Activated naive CD8-positive, alpha-beta T cell treated with anti-CD3 and anti-CD28 coated beads for 36 hours (primary cell): ENCODE measurements around the gene DYSF. TPM values are rescaled to one million over a fixed set of nuclear protein-coding genes. Genes with fewer than 3 reads are reported as not detected.

Source experiments
- DNase-seq: peaks from one replicate; pipeline ENCODE4 v3.0.0; 2021
- H3K27ac Mint-ChIP-seq: one replicate; pipeline ENCODE4 v1.8.0; 2022; ENCODE audit warnings: mild to moderate bottlenecking, moderate library complexity, mixed read lengths
- H3K27me3 Mint-ChIP-seq: one replicate; pipeline ENCODE4 v1.8.0; 2022; ENCODE audit warnings: mild to moderate bottlenecking, mixed read lengths
- H3K36me3 Mint-ChIP-seq: one replicate; pipeline ENCODE4 v1.8.0; 2021; ENCODE audit warnings: mild to moderate bottlenecking, mixed read lengths
- H3K4me1 Mint-ChIP-seq: one replicate; pipeline ENCODE4 v1.8.0; 2021; ENCODE audit warnings: mixed read lengths
- H3K4me3 Mint-ChIP-seq: one replicate; pipeline ENCODE4 v1.8.0; 2022; ENCODE audit warnings: mild to moderate bottlenecking, moderate library complexity, mixed read lengths
- H3K9me3 Mint-ChIP-seq: one replicate; pipeline ENCODE4 v1.8.0; 2022; ENCODE audit warnings: mixed read lengths
- total RNA-seq, 2 experiments: library from RNA; stranded (reverse); gene quantifications; one replicate each; pipeline ENCODE4 v1.2.3, GENCODE V29; 2021

Gene DYSF
- total RNA-seq, 2 experiments from 2014 or later, result 4.3 to 5.5 TPM

GRCh38 chr2:71563872-71564271 is 110.5 kb downstream of the DYSF start:
- Mint-ChIP-seq H3K4me1 (no peaks in the 10 kb centered on the region), H3K4me3 (no peak overlapping the region), H3K27ac (no peak overlapping the region), H3K36me3 (no peaks in the 10 kb centered on the region), H3K9me3 (no peaks in the 10 kb centered on the region), H3K27me3 (no peaks in the 10 kb centered on the region)
- no peak for DNase-seq

- no peaks in the 10 kb centered on the region for H3K9me3 Mint-ChIP-seq
- no peaks in the 10 kb centered on the region for H3K4me1 Mint-ChIP-seq
- H3K36me3 Mint-ChIP-seq, result no peaks in the 10 kb centered on the region
- H3K27ac Mint-ChIP-seq, result no peak overlapping the region
- H3K27me3 Mint-ChIP-seq, result no peaks in the 10 kb centered on the region
- no peak overlapping the region for H3K4me3 Mint-ChIP-seq
- DNase-seq, result no peak
Observed at GRCh38 chr2:71564361-71564760, 111.0 kb downstream of the DYSF start.

- H3K36me3 Mint-ChIP-seq, result no peaks in the 10 kb centered on the region
- no peaks in the 10 kb centered on the region for H3K9me3 Mint-ChIP-seq
- no peak for DNase-seq
- H3K4me3 Mint-ChIP-seq, result no peak overlapping the region
- no peaks in the 10 kb centered on the region for H3K27me3 Mint-ChIP-seq
- H3K27ac Mint-ChIP-seq, result no peak overlapping the region
- H3K4me1 Mint-ChIP-seq, result no peaks in the 10 kb centered on the region
Observed at GRCh38 chr2:71564790-71565189, 111.4 kb downstream of the DYSF start.

GRCh38 chr2:71566372-71566771 is 113.0 kb downstream of the DYSF start:
- H3K9me3 Mint-ChIP-seq, result no peaks in the 10 kb centered on the region
- DNase-seq, result no peak
- no peaks in the 10 kb centered on the region for H3K36me3 Mint-ChIP-seq
- H3K4me3 Mint-ChIP-seq, result no peak overlapping the region
- H3K4me1 Mint-ChIP-seq, result no peaks in the 10 kb centered on the region
- H3K27me3 Mint-ChIP-seq, result no peaks in the 10 kb centered on the region
- H3K27ac Mint-ChIP-seq, result no peak overlapping the region

GRCh38 chr2:71567625-71568024 is 114.3 kb downstream of the DYSF start:
- H3K36me3 Mint-ChIP-seq, result no peaks in the 10 kb centered on the region
- H3K27ac Mint-ChIP-seq, result no peak overlapping the region
- no peaks in the 10 kb centered on the region for H3K27me3 Mint-ChIP-seq
- H3K4me1 Mint-ChIP-seq, result no peaks in the 10 kb centered on the region
- H3K4me3 Mint-ChIP-seq, result no peak overlapping the region
- H3K9me3 Mint-ChIP-seq, result no peaks in the 10 kb centered on the region
- no peak for DNase-seq

GRCh38 chr2:71568103-71568502 is 114.7 kb downstream of the DYSF start:
- Mint-ChIP-seq H3K4me3 (no peak overlapping the region), H3K4me1 (no peaks in the 10 kb centered on the region), H3K27me3 (no peaks in the 10 kb centered on the region), H3K36me3 (no peaks in the 10 kb centered on the region), H3K9me3 (no peaks in the 10 kb centered on the region), H3K27ac (no peak overlapping the region)
- DNase-seq, result no peak

GRCh38 chr2:71570511-71570910 is 117.2 kb downstream of the DYSF start:
- no peak for DNase-seq
- Mint-ChIP-seq H3K4me1 (no peaks in the 10 kb centered on the region), H3K4me3 (no peak overlapping the region), H3K36me3 (no peaks in the 10 kb centered on the region), H3K27me3 (no peaks in the 10 kb centered on the region), H3K9me3 (no peaks in the 10 kb centered on the region), H3K27ac (no peak overlapping the region)

- no peak overlapping the region for H3K4me3 Mint-ChIP-seq
- H3K9me3 Mint-ChIP-seq, result no peaks in the 10 kb centered on the region
- no peaks in the 10 kb centered on the region for H3K36me3 Mint-ChIP-seq
- H3K27me3 Mint-ChIP-seq, result no peaks in the 10 kb centered on the region
- DNase-seq, result no peak
- H3K4me1 Mint-ChIP-seq, result no peaks in the 10 kb centered on the region
- no peak overlapping the region for H3K27ac Mint-ChIP-seq
Observed at GRCh38 chr2:71570951-71571460, 117.6 kb downstream of the DYSF start.

- no peak for DNase-seq
- no peaks in the 10 kb centered on the region for H3K27me3 Mint-ChIP-seq
- H3K36me3 Mint-ChIP-seq, result no peaks in the 10 kb centered on the region
- H3K27ac Mint-ChIP-seq, result no peak overlapping the region
- H3K4me3 Mint-ChIP-seq, result no peak overlapping the region
- H3K9me3 Mint-ChIP-seq, result no peaks in the 10 kb centered on the region
- no peaks in the 10 kb centered on the region for H3K4me1 Mint-ChIP-seq
Observed at GRCh38 chr2:71571945-71572344, 118.6 kb downstream of the DYSF start.

- Mint-ChIP-seq H3K4me1 (no peaks in the 10 kb centered on the region), H3K4me3 (no peak overlapping the region), H3K27me3 (no peaks in the 10 kb centered on the region), H3K36me3 (no peaks in the 10 kb centered on the region), H3K27ac (no peak overlapping the region), H3K9me3 (no peaks in the 10 kb centered on the region)
- DNase-seq, result no peak
Observed at GRCh38 chr2:71575966-71576365, 122.6 kb downstream of the DYSF start.

GRCh38 chr2:71576541-71576940 is 123.2 kb downstream of the DYSF start:
- H3K4me1 Mint-ChIP-seq, result no peaks in the 10 kb centered on the region
- H3K27ac Mint-ChIP-seq, result no peak overlapping the region
- H3K27me3 Mint-ChIP-seq, result no peaks in the 10 kb centered on the region
- DNase-seq, result no peak
- H3K36me3 Mint-ChIP-seq, result no peaks in the 10 kb centered on the region
- no peaks in the 10 kb centered on the region for H3K9me3 Mint-ChIP-seq
- no peak overlapping the region for H3K4me3 Mint-ChIP-seq

- H3K36me3 Mint-ChIP-seq, result no peaks in the 10 kb centered on the region
- DNase-seq, result no peak
- no peaks in the 10 kb centered on the region for H3K27me3 Mint-ChIP-seq
- H3K4me1 Mint-ChIP-seq, result no peaks in the 10 kb centered on the region
- no peak overlapping the region for H3K27ac Mint-ChIP-seq
- H3K9me3 Mint-ChIP-seq, result no peaks in the 10 kb centered on the region
- H3K4me3 Mint-ChIP-seq, result no peak overlapping the region
Observed at GRCh38 chr2:71577209-71577608, 123.8 kb downstream of the DYSF start.

GRCh38 chr2:71578767-71579342 is 125.5 kb downstream of the DYSF start:
- no peak overlapping the region for H3K27ac Mint-ChIP-seq
- H3K27me3 Mint-ChIP-seq, result no peaks in the 10 kb centered on the region

GRCh38 chr2:71581026-71581425 is 127.7 kb downstream of the DYSF start:
- H3K36me3 Mint-ChIP-seq, result no peaks in the 10 kb centered on the region
- no peaks in the 10 kb centered on the region for H3K9me3 Mint-ChIP-seq
- H3K4me3 Mint-ChIP-seq, result no peak overlapping the region
- H3K27ac Mint-ChIP-seq, result no peak overlapping the region
- H3K27me3 Mint-ChIP-seq, result no peaks in the 10 kb centered on the region
- no peak for DNase-seq
- no peaks in the 10 kb centered on the region for H3K4me1 Mint-ChIP-seq

More at GRCh38 chr2:71578767-71579342, 125.5 kb downstream of the DYSF start:
- H3K9me3 Mint-ChIP-seq, result no peaks in the 10 kb centered on the region
- no peak overlapping the region for H3K4me3 Mint-ChIP-seq
- no peak for DNase-seq
- H3K36me3 Mint-ChIP-seq, result no peaks in the 10 kb centered on the region
- H3K4me1 Mint-ChIP-seq, result no peaks in the 10 kb centered on the region

- H3K4me3 Mint-ChIP-seq, result no peak overlapping the region
- H3K36me3 Mint-ChIP-seq, result no peaks in the 10 kb centered on the region
- H3K27me3 Mint-ChIP-seq, result no peaks in the 10 kb centered on the region
- no peak for DNase-seq
- no peaks in the 10 kb centered on the region for H3K4me1 Mint-ChIP-seq
- H3K27ac Mint-ChIP-seq, result no peak overlapping the region
- no peaks in the 10 kb centered on the region for H3K9me3 Mint-ChIP-seq
Observed at GRCh38 chr2:71583876-71584275, 130.5 kb downstream of the DYSF start.

GRCh38 chr2:71586471-71586870 is 133.1 kb downstream of the DYSF start:
- Mint-ChIP-seq H3K36me3 (no peaks in the 10 kb centered on the region), H3K4me1 (no peaks in the 10 kb centered on the region), H3K9me3 (no peaks in the 10 kb centered on the region), H3K27ac (no peak overlapping the region), H3K4me3 (no peak overlapping the region), H3K27me3 (no peaks in the 10 kb centered on the region)
- no peak for DNase-seq
